Panc1 (cell line): ENCODE measurements around the gene HNRNPD. TPM values are rescaled to one million over a fixed set of nuclear protein-coding genes. Genes with fewer than 3 reads are reported as not detected.
"Not testable (repeated sequence)": the region's sequence is repeated elsewhere in the genome, so short reads cannot be mapped to it uniquely, and the experiment has no call there.

Source experiments
- ATAC-seq: fragments of 200-7000 bp; cut with Tn5 transposase; 2 replicates; pipeline ENCODE4 v1.9.1; 2020; ENCODE audit warnings: mild to moderate bottlenecking, moderate library complexity
- BruUV-seq: library from RNA; stranded (reverse); fragments of 400-500 nt; replicated peaks from 2 replicates; lab custom pipeline; 2021; lab: Mats Ljungman, UMichigan
- CTCF ChIA-PET: fragments of 300-600 bp; sonication (Branson Sonifier 250); formaldehyde crosslinking; loops from one replicate; lab custom pipeline; 2022; ENCODE audit warnings: antibody characterized with exemption; lab: Charles Lee
- POLR2A ChIA-PET: fragments of 300-600 bp; sonication (Branson Sonifier 250); formaldehyde crosslinking; loops from one replicate; lab custom pipeline; 2022; ENCODE audit warnings: antibody characterized with exemption; lab: Charles Lee
- DNase-seq: peaks from one replicate; pipeline ENCODE4 v3.0.0-alpha.2; 2010; ENCODE audit warnings: low read depth, low spot score
- H3K27ac ChIP-seq: 2 replicates; pipeline ENCODE4 v1.5.1; 2011; ENCODE audit warnings: mild to moderate bottlenecking, low read length, inconsistent platforms
- H3K27me3 ChIP-seq: fragments of 200-500 bp; sonication (Bioruptor generic); 2 replicates; pipeline ENCODE4 v1.6.0; 2014; ENCODE audit warnings: low read length, inconsistent platforms; ENCODE audit not compliant: control insufficient read depth, insufficient read depth
- H3K36me3 ChIP-seq: fragments of 200-500 bp; sonication (Bioruptor generic); 2 replicates; pipeline ENCODE4 v1.5.1; 2014; ENCODE audit warnings: inconsistent platforms, mild to moderate bottlenecking, low read length, moderate library complexity; ENCODE audit not compliant: control insufficient read depth, insufficient read depth
- H3K4me1 ChIP-seq: 2 replicates; pipeline ENCODE4 v1.5.1; 2011; ENCODE audit warnings: inconsistent platforms, mild to moderate bottlenecking, low read length, moderate library complexity; ENCODE audit not compliant: control insufficient read depth, insufficient read depth
- H3K4me3 ChIP-seq, 2 experiments: 2 replicates each; pipeline ENCODE4 v1.5.1; 2011 to 2012; ENCODE audit warnings: low read depth in 2 of 2, low read length in 2 of 2, mild to moderate bottlenecking in 2 of 2, inconsistent platforms in 1 of 2, moderate library complexity in 1 of 2
- H3K9me3 ChIP-seq: fragments of 200-500 bp; sonication (Bioruptor generic); 2 replicates; pipeline ENCODE4 v1.5.1; 2014; ENCODE audit warnings: low read depth, mild to moderate bottlenecking, inconsistent platforms, low read length, moderate library complexity; ENCODE audit not compliant: control insufficient read depth, insufficient read depth
- POLR2AphosphoS5 ChIP-seq: IDR thresholded peaks from 2 replicates; pipeline ENCODE4 v1.6.1; 2012; ENCODE audit warnings: mild to moderate bottlenecking, low read depth, low read length, moderate library complexity
- SIN3A ChIP-seq: IDR thresholded peaks from 2 replicates; pipeline ENCODE4 v1.6.1; 2012; ENCODE audit warnings: low read depth, mild to moderate bottlenecking, low read length, moderate library complexity, borderline replicate concordance; ENCODE audit not compliant: insufficient read depth
- TCF7L2 ChIP-seq: IDR thresholded peaks from 2 replicates; pipeline ENCODE4 v1.6.1; 2011; ENCODE audit warnings: mild to moderate bottlenecking, low read depth, low read length, inconsistent platforms
- in situ Hi-C: cut with HindIII; loops from 2 replicates; pipeline ENCODE4 v1.10.0; 2016; ENCODE audit warnings: low sequenced_read_pairs, low pct_unique_long_range_greater_than_20kb
- intact Hi-C: fragments of 100-400 bp; cut with micrococcal nuclease; formaldehyde crosslinking; loops from one replicate; pipeline ENCODE4 v1.10.0; 2022; ENCODE audit not compliant: unreplicated experiment
- total RNA-seq: library from RNA; stranded (reverse); gene quantifications from one replicate; pipeline ENCODE4 v1.2.1, GENCODE V29; 2021; ENCODE audit not compliant: unreplicated experiment
- TF ChIP-seq, protein P1 (sequence below): fragments of 450-650 bp; IDR thresholded peaks from 2 replicates; pipeline ENCODE4 v1.5.1; 2017; ENCODE audit warnings: mild to moderate bottlenecking
- TF ChIP-seq, protein P2 (sequence below), 2 experiments: IDR thresholded peaks; 2 replicates each; pipeline ENCODE4 v1.6.1; 2011 to 2012; ENCODE audit warnings: low read depth in 2 of 2, control low read depth in 1 of 2, low read length in 1 of 2, mild to moderate bottlenecking in 1 of 2, moderate library complexity in 1 of 2; ENCODE audit not compliant: insufficient read depth in 1 of 2

Gene HNRNPD
- total RNA-seq, 1 experiment from 2014 or later, result 170 TPM

DNA sequence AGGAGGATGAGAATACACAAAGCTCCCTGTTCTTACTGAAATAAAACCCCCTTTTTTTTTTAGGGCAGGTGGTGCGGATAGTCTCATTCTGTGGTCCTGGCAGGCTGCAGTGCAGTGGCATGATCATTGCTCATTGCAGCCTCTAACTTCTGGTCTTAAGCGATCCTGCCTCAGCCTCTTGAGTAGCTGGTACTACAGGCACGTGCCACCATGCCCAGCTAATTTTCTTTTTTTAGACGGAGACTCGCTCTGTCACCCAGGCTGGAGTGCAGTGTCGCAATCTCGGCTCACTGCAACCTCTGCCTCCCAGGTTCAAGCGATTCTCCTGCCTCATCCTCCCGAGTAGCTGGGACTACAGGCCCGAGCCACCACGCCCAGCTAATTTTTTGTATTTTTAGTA lies 41.3 kb upstream of the HNRNPD start:
- BruUV-seq, H3K4me1 ChIP-seq, H3K36me3 ChIP-seq, H3K27ac ChIP-seq, H3K4me3 ChIP-seq, H3K27me3 ChIP-seq, DNase-seq, ATAC-seq, intact Hi-C loops, H3K9me3 ChIP-seq, in situ Hi-C loops: not testable (repeated sequence)
- ChIA-PET POLR2A (interaction anchor here (0.6 to 0.7 kb wide), 2 partner anchors 31 to 94 kb away, joined by 4 to 7 read pairs; no protein-coding TSS in a partner anchor), CTCF (interaction anchor here (0.6 kb wide), 1 partner anchor 948 kb away, joined by 3 read pairs; no protein-coding TSS in a partner anchor)

DNA sequence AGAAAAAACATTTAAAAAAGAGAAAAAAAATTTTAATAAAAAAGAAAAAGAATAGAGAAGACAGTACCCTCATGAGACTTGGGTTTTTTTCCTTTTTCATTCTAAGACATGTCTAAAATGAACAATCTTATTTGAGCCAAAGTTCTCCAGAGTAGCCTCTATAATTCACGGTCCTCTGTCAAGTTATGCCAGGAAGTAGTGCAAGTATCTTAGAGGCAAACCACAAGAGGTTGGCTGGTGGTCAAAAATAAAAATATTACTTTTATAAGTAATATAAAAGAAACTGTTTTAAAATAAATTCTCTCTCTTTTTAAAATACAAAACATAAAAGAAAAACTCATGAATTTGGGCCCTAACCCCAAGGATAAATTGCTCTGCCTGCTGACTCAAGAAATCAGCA lies 29.9 kb upstream of the HNRNPD start:
- no peak for DNase-seq
- BruUV-seq, result no TSS peak
- POLR2A ChIA-PET, result no interaction called here
- TF ChIP-seq SIN3A, result no peak
- TF ChIP-seq TCF7L2, result no peak
- TF ChIP-seq POLR2AphosphoS5, result no peak
- TF ChIP-seq, protein P1, sequence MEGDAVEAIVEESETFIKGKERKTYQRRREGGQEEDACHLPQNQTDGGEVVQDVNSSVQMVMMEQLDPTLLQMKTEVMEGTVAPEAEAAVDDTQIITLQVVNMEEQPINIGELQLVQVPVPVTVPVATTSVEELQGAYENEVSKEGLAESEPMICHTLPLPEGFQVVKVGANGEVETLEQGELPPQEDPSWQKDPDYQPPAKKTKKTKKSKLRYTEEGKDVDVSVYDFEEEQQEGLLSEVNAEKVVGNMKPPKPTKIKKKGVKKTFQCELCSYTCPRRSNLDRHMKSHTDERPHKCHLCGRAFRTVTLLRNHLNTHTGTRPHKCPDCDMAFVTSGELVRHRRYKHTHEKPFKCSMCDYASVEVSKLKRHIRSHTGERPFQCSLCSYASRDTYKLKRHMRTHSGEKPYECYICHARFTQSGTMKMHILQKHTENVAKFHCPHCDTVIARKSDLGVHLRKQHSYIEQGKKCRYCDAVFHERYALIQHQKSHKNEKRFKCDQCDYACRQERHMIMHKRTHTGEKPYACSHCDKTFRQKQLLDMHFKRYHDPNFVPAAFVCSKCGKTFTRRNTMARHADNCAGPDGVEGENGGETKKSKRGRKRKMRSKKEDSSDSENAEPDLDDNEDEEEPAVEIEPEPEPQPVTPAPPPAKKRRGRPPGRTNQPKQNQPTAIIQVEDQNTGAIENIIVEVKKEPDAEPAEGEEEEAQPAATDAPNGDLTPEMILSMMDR, result no peak
- TF ChIP-seq, protein P2, sequence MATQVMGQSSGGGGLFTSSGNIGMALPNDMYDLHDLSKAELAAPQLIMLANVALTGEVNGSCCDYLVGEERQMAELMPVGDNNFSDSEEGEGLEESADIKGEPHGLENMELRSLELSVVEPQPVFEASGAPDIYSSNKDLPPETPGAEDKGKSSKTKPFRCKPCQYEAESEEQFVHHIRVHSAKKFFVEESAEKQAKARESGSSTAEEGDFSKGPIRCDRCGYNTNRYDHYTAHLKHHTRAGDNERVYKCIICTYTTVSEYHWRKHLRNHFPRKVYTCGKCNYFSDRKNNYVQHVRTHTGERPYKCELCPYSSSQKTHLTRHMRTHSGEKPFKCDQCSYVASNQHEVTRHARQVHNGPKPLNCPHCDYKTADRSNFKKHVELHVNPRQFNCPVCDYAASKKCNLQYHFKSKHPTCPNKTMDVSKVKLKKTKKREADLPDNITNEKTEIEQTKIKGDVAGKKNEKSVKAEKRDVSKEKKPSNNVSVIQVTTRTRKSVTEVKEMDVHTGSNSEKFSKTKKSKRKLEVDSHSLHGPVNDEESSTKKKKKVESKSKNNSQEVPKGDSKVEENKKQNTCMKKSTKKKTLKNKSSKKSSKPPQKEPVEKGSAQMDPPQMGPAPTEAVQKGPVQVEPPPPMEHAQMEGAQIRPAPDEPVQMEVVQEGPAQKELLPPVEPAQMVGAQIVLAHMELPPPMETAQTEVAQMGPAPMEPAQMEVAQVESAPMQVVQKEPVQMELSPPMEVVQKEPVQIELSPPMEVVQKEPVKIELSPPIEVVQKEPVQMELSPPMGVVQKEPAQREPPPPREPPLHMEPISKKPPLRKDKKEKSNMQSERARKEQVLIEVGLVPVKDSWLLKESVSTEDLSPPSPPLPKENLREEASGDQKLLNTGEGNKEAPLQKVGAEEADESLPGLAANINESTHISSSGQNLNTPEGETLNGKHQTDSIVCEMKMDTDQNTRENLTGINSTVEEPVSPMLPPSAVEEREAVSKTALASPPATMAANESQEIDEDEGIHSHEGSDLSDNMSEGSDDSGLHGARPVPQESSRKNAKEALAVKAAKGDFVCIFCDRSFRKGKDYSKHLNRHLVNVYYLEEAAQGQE (IDR thresholded peaks at IDR 0.05; ENCODE audit: insufficient read depth in 1 of 2, low read depth in 2 of 2, low read length in 1 of 2), result no peak
- ATAC-seq, result no peak
- Histone ChIP-seq H3K4me1 (no peaks in the 10 kb centered on the region), H3K27me3 (no peaks in the 10 kb centered on the region), H3K9me3 (no peaks in the 10 kb centered on the region), H3K36me3 (no peaks in the 10 kb centered on the region), H3K4me3 (no peak overlapping the region), H3K27ac (no peak overlapping the region)
- in situ Hi-C loops, result no loop called here
- intact Hi-C loops, result no loop called here
- CTCF ChIA-PET, result no interaction called here

DNA sequence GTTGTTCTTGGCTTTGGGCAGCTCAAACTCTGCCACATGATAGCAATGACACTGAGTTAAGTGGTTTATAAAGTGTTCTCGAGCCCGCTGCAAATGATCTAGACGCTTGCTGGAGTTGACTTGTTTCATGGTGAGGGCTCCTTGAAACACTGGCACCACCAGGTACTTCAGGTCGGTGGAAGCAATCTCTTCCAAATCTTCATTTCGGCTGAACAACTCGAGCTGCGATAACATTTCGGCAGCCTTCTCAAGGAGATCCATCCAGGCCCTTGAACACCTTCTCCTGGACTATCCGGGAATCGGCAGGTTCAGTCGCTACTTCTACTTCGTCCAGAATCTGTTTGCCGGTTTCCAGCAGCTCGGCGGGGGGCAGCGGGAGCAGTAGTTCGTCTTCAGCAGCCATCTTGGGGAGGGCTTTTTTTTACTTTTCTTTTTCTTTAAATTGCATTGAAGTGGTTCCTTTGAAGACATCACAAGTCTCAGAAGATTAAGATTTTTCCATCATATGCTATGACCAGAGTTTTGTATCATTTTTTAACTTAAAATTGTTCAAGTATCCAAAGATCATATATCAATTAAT lies 28.5 kb upstream of the HNRNPD start:
- no peaks in the 10 kb centered on the region for H3K36me3 ChIP-seq
- ChIA-PET CTCF (no interaction called here), POLR2A (no interaction called here)
- no peaks in the 10 kb centered on the region for H3K27me3 ChIP-seq
- DNase-seq (no peak), ATAC-seq (no peak)
- H3K9me3 ChIP-seq, result no peaks in the 10 kb centered on the region
- intact Hi-C loops (no loop called here), in situ Hi-C loops (no loop called here)
- H3K27ac ChIP-seq, result no peak overlapping the region
- no TSS peak for BruUV-seq
- no peak overlapping the region for H3K4me3 ChIP-seq
- TF ChIP-seq SIN3A (no peak), POLR2AphosphoS5 (no peak), TCF7L2 (no peak)
- TF ChIP-seq, protein P1, result no peak
- TF ChIP-seq, protein P2 (IDR thresholded peaks at IDR 0.05; ENCODE audit: insufficient read depth in 1 of 2, low read depth in 2 of 2, low read length in 1 of 2), result no peak
- H3K4me1 ChIP-seq, result no peaks in the 10 kb centered on the region
